CD4-positive, alpha-beta T cell treated with Interleukin-4 for 4 hours (primary cell): ENCODE data around the gene SPNS1.
"Not testable (repeated sequence)": the region's sequence is repeated elsewhere in the genome, so short reads cannot be mapped to it uniquely, and the experiment has no call there.

Experiments
- DNase-seq: peaks from one replicate; pipeline ENCODE4 v3.0.0-alpha.2; 2020

The SPNS1 gene

GRCh38 chr16:28991687-28992086, 17.1 kb downstream of the SPNS1 start:
- no peak for DNase-seq

DNA sequence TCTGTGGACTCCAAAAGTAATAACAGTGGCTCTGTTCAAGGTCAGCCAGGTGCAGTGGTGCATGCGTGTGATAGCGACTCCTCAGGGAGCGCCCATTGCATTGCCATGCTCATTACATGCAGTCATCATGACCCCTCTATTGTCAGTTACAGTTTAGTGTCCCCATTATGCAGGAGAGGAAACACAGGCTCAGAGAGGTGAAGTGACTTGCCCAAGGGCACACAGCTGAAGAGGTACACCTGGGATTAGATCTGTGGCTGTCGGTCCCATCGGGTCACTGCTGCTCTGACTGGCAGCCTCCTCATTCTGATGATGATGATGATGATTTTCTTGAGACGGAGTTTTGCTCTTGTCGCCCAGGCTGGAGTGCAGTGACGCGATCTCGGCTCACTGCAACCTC, 17.9 kb downstream of the SPNS1 start:
- no peak for DNase-seq

- DNase-seq: no peak
Measured at GRCh38 chr16:28998837-28999236, 24.3 kb downstream of the SPNS1 start.

GRCh38 chr16:28999577-28999976, 25.0 kb downstream of the SPNS1 start:
- DNase-seq: no peak

DNA sequence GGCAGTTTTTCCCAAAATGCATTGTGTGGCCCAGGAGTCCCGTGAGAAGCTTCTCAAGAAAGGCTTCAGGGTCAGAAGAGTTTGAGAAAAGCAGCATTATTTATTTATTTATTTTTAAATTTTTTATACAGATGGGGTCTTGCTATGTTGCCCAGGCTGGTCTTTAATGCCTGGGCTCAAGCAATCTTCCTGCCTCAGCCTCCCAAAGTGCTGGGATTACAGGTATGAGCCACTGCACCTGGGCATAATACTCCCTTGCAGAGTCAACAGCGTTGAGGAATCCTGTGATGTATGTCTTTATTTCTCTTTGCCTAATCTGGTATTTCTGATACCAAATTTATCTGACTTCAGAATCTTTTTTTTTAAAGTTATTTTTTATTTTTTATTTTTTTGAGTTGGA, 25.4 kb downstream of the SPNS1 start:
- DNase-seq: no peak

DNA sequence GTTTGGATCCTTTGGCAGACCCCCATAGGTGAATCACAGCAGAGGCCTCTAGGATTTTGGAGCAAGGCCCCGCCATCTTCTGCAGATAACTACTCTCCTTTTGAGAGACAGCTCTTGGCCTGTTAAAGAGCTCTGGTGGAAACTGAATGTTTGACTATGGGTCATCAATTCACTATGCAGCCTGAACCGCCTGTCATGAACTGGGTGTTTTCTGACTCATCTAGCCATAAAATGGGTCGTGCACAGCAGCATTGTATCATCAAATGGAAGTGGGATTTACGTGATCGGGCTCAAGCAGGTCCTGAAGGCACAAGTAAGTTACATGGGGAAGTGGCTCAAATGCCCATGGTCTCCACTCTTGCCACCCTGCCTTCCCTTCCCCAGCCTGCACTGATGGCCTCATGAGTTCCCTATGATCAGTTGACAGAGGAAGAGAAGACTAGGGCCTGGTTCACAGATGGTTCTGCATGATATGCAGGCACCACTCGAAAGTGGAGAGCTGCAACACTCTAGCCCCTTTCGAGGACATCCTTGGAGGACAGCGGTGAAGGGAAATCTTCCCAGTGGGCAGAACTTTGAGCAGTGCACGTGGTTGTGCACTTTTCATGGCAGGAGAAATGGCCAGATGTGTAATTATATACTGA, 30.0 kb downstream of the SPNS1 start:
- DNase-seq: not testable (repeated sequence)

GRCh38 chr16:29007730-29008593, 33.4 kb downstream of the SPNS1 start:
- peak; percentile 88 for DNase-seq

DNA sequence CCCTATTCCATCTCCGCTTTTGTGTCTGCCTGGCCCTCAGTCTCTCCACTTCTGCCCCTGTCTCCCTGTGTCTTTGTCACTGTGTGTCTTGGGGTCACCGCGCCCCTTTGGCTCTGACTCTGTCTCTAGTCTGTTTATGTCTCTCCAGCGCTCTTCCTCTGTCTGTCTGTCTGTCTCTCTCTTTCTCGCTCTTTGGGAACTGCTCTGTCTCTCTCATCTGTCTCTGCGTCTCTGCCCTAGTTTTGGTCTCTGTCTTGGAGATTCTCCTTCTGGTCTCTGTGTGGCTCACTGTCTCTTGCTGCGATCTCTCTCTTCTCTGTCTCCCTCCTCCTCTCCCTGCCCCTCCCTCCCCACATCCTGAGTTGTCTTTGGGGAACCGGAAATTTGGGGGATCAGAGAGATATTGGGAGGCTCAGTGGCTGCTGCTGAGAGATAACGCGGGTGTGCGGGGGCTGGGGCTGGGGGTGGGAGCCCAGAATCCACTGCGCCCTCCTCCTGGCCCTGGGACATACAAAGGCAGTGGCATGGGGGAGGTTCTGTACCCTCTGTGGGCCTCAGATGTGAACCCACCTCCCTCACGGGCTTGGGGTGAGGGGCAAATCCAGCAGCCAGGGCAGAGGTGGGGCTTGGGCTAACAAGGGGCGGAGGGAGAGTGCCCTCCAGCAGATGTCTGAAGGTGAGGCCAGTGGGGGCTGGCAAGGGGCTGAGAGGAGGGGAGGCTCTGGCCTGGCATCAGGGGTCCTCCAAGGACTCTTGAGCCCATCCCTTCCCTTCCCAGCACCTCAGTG, 34.7 kb downstream of the SPNS1 start:
- DNase-seq: peak; percentile 35

GRCh38 chr16:29009838-29010166, 35.2 kb downstream of the SPNS1 start:
- DNase-seq: no peak

DNA sequence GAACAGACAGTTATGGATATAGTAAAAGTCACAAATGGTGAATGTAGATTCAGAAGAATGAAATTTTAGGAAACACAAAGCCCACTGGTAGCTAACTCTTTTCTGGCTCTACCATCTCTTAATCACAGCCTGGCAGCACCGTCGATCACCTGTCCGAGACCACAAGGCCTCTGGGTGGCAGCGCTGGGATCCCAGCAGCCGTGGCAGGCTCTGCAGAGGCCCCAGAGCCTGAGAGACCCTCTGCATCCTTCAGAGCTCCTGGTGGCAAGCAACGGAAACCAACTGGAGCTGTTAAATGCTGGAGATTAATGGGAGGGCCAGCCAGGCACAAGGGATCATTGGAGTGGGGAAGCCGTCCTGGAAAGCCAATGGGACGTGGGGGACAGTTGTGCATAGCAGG, 36.5 kb downstream of the SPNS1 start:
- DNase-seq: no peak

- no peak for DNase-seq
Measured at GRCh38 chr16:29011851-29012250, 37.3 kb downstream of the SPNS1 start.

DNA sequence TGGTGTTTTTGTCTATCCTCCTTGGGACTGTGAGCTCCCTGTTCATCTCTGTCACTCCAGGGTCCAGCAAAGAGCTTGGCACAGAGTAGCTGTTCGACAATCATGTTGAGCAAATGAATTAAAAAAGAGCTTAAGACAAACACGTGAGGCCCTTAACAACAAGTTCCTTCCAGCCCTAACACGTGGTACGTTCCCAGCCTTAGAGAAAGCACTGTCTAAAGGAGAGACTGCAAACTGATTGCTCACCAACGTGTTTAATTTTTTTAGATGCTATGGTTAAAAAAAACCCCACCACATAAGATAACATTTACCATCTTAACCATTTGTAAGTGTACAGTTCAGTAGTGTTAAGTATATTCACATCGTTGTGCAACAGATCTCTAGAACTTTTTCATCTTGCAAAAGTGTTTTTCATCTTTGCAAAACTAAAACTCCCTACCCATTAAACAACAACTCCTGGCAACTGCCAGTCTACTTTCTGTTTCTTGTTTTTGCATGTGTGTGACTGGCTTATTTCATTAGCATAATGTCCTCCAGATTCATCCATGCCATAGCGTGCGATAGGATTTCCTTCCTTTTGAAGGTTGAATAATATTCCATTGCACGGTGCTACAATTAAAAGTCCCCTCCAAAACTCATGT, 38.5 kb downstream of the SPNS1 start:
- DNase-seq: peak; percentile 81

DNA sequence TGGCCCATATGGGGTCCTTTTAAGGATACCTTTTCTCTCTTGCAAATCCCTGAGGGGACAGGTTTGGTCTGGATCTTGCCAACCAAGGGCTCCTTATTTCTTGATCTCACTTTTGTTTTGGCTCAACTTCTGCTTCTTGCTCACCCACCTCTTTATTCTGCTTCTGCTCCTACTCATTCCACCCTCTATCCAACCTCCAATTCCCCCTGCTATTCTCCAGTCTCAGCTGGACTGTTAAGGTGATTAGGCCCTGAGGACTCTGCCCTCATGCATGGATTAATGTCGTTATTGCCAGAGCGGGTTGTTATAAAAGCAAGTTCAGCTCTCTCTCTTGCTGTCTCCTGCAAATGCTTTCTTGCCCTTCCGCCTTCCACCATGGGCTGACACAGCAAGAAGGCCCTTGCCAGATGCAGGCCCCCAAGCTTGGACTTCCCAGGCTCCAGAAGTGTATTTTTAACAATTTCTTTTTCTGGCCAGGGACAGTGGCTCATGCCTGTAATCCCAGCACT, 40.0 kb downstream of the SPNS1 start:
- DNase-seq: no peak

DNA sequence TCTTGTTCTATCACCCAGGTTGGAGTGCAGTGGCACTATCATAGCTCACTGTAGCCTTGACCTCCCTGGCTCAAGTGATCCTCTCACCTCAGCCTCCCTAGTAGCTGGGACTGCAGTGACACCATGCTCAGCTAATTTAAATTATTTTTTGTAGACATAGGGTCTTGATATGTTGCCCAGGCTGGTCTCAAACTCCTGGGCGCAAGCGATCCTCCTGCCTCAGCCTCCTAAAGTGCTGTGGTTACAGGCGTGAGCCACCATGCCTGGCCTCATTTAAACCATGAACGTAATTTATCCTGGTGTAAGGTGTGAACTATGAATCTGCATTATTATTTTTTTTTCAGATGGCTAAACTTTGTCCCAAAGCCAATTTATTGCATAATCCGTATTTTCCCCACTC, 47.6 kb downstream of the SPNS1 start:
- DNase-seq: no peak

DNA sequence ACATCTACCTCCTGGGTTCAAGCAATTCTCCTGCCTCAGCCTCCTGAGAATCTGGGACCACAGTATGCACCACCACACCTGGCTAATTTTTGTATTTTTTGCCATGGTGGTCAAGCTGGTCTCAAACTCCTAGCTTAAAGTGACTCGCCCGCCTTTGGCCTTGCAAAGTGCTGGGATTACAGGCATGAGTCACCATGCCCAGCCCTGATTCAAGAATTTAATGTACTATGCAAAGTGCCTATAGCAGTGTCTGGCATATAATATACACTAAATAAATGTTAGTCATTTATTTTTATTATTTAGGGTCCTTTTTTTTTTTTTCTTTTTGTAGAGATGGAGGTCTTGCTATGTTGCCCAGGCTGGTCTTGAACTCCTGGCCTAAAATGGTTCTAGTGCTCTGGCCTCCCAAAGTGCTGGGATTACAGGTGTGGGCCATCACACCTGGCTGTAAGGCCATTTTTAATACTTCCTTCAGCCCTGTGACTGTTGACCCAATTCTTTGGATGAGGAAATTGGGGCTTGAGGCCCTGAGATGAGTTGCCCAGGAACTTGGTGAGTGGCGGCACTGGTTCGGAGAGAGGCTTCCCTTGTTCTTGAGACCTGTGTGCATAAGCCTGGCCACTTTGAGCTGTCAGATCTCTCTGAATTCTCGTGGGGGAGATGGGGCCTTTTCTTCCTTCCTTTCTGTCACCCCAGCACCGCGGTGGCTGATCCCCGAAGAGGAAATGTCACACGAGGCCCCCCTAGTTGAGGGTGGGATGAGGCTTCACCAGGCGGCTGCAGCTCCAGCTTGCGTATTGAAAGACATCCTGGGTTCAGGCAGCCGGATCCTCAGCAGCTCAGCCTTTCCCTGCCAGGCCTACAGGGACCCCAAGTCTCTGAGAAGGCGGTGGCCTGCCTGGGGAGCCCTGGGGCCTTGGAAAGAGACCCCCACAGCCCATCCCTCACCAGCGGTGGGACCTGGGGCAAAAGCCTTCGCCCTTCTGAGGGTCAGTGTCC, 49.0 kb downstream of the SPNS1 start:
- DNase-seq: no peak

DNA sequence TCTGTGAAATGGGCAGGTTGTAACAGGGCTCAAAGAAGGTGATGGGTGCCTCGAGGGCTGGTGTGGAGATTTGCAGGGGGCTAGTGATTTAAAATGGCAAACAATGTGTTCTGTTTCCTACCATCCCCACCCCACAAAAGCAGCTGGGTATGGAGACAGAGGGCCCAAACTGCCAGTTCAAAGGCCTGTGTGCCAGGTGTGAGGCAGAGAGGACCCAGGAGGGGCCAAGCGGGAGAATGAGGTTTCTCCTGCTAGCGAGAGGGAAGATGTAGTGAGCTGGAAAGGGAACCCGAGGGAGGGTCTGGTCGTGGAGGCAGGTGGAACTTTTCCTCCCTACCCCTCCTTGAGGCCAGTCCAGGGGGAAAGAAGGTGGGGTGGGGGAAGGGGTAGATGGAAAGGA, 49.7 kb downstream of the SPNS1 start:
- no peak for DNase-seq

DNA sequence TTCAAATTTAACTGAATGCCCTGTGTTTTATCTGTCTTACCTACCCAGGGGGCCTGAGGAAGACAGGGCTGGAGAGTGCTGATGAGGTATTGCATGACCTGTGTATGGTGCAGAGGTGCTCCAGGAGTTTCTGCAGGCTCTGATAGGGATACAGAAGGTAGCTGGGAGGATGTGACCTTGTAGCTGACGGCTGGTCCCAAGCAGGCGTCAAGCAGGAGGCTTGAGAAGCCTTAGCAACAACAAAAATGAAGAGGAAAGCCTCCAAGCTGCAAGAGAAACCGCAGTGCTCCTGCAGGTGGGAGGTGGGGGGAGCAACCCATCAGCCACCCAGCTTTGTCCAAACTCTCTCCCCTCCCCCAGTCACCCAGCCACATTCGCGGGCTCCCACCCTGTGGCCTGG, 50.6 kb downstream of the SPNS1 start:
- DNase-seq: no peak

- no peak for DNase-seq
Measured at GRCh38 chr16:29025735-29026134, 51.2 kb downstream of the SPNS1 start.

GRCh38 chr16:29028457-29029167, 54.0 kb downstream of the SPNS1 start:
- DNase-seq: no peak

GRCh38 chr16:29029168-29029994, 54.8 kb downstream of the SPNS1 start:
- DNase-seq: peak; percentile 81
